Epithelial cell of esophagus (primary cell): ENCODE data around the gene ATP11A.

ENCODE experiments used
- DNase-seq: peaks from one replicate; pipeline ENCODE4 v3.0.0; 2010; ENCODE audit warnings: low read depth
- H3K4me3 ChIP-seq: 2 replicates; pipeline ENCODE4 v1.5.1; 2011; ENCODE audit warnings: mild to moderate bottlenecking, low read length, control low read depth
- TF ChIP-seq, protein P1 (sequence below): IDR thresholded peaks from 2 replicates; pipeline ENCODE4 v1.5.1; 2011; ENCODE audit warnings: low read depth, mild to moderate bottlenecking, low read length, control low read depth, inconsistent platforms; ENCODE audit not compliant: insufficient read depth; ENCODE audit errors: missing control alignments

The ATP11A gene

DNA sequence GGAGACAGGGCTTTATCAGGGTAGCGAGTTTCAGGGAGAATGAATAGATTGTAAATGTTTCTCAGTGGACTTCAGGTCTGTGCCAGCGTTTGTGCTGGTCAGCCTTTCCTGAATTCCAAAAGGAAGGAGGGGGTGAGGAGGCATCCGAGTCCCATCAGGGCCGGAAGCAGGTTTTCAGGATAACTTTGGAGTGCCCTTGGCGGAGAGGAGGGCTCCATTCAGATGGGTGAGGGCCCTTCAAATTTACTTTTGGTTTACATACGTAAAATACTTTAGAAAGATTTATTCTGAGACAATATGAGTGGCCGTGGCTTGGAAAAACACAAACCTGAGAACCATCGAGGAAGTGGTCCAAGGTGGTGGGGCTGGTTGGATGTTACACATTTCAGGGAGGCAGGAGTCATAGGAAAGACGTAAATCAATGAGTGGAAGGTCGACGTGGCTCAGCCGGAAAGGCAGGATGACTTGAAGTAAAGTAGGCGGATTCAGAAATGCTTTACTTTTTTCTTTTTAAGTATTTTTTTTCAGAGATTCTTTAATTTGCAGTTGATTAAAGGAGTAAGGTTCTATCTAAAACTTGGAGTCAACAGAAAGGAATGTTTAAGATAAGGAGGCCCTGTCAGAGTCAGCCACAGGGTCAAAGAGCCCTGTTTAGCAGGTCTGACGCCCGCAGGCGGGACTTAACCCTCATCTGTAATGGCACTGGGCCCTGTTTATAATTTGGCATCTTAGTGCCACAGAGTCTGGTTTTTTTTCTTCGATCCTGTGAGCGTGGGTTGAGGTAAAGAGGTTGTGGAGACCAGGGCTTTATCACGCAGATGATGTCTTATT lies 32.8 kb downstream of the ATP11A start:
- DNase-seq, result peak; percentile 73
- no peak overlapping the region for H3K4me3 ChIP-seq
- TF ChIP-seq, protein P1, sequence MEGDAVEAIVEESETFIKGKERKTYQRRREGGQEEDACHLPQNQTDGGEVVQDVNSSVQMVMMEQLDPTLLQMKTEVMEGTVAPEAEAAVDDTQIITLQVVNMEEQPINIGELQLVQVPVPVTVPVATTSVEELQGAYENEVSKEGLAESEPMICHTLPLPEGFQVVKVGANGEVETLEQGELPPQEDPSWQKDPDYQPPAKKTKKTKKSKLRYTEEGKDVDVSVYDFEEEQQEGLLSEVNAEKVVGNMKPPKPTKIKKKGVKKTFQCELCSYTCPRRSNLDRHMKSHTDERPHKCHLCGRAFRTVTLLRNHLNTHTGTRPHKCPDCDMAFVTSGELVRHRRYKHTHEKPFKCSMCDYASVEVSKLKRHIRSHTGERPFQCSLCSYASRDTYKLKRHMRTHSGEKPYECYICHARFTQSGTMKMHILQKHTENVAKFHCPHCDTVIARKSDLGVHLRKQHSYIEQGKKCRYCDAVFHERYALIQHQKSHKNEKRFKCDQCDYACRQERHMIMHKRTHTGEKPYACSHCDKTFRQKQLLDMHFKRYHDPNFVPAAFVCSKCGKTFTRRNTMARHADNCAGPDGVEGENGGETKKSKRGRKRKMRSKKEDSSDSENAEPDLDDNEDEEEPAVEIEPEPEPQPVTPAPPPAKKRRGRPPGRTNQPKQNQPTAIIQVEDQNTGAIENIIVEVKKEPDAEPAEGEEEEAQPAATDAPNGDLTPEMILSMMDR, result no peak

DNA sequence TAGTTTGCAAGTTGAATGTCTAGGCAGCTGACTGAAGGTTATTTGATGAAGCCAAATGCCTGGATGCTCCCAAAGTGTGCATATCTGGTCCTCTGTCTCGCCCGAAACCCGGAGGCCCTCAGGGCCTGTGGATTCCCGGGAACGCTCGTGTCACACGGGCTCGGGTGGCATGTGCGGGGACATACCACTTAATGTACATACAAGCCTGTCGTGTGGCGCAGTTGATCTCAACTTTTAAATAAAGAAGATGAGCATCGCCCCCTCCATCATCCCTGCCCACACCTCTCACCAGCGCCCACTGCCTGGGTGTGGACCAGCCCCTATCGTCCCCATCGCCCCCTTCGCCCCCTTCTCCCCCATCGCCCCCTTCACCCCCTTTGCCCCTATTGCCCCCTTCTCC lies 33.9 kb downstream of the ATP11A start:
- no peak overlapping the region for H3K4me3 ChIP-seq
- TF ChIP-seq, protein P1, result no peak

DNA sequence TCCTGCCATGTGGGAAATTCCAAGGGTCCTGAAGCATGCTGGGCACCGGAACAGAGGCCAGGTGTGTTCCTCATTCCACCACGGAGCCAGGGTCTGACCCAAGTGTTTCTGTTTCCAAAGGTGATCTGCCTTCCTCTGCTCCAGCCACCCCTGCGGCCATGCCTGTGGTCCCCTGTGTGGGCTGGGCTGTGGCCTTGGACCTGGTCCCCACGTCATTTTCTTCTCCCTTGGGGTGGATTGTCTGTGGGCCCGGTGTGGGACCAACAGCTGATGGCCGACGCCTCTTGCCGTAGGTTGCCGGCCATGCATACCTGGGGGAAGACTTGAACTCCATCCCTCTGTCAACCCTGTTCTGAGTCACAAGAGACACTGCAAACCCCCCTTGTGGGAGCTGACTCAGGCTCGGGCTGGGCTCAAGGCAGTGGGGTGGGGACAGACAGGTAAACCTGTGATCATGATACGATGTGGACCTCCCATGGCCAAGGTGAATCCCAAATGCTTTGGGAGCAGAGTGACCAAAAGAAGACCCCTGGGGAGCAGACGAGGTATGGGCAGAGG lies 35.0 kb downstream of the ATP11A start:
- peak; percentile 54 for DNase-seq
- TF ChIP-seq, protein P1, result no peak
- H3K4me3 ChIP-seq, result no peak overlapping the region

More for the DNA sequence above, 33.9 kb downstream of the ATP11A start:
- DNase-seq, result no peak

DNA sequence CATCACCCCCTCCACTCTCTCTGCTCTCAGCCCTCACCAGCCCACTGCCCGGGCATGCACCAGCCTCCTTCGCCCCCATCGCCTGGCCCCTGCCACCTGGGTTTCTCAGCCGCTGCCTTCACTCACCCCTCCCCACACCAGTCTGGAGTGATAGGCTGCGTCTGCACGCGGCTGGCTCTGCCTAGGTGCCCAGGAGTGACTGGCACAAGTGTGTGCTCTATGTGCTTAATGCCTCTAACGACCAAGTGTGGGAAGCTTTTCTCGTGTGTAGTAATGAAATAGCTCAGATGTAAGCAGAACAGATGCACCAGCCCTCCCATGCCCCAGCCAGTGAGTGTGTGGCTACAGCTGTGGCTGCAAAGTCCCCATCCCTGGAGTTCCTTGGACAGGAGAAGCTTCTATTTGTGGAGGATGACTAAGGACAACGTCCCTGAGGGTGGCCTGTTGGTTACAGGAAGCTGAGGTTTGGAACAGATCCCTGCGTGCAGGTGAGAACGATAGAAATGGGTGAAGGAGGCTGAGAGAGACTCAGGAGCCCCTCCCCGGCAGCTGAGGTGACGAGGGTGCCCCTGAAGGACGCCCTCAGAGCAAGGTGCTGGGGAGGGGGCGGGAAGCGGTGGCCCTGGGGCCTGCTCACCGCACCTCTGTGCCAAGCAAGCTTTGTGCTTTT lies 35.6 kb downstream of the ATP11A start:
- peak; percentile 47 for DNase-seq
- TF ChIP-seq, protein P1, result no peak
- no peak overlapping the region for H3K4me3 ChIP-seq

DNA sequence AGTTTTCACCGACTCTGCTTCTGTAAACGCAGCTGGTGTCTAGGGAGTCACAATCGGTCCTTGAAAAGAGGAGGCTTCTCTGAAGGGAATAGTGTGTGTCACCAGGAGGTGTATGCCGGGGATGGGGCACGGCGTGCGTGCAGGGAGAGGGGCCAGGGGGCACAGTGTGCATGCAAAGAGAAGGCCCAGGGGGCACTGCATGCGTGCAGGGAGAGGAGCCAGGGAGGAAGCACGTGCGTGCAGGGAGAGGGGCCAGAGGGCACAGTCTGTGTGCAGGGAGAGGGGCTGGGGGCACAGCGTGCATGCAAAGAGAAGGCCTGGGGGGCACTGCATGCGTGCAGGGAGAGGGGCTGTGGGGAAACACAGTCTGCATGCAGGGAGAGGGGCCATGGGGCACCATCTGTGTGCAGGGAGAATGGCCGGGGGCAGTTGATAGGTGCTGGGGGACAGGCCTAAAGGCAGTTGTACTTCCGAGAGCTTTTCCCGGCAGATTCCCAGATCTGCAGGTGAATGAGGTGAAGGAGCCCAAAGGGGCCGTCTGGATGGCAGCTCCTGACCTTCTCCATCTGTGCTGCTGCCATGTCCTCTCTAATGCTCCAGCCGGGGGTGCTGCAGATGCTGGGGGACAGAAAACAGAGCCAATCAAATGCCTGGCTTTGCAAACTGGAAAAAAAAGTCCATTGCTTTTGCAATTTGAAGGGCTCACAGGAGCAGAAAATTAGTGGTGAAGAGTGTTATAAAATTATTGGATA lies 36.4 kb downstream of the ATP11A start:
- no peak overlapping the region for H3K4me3 ChIP-seq
- TF ChIP-seq, protein P1, result no peak
- DNase-seq, result no peak

DNA sequence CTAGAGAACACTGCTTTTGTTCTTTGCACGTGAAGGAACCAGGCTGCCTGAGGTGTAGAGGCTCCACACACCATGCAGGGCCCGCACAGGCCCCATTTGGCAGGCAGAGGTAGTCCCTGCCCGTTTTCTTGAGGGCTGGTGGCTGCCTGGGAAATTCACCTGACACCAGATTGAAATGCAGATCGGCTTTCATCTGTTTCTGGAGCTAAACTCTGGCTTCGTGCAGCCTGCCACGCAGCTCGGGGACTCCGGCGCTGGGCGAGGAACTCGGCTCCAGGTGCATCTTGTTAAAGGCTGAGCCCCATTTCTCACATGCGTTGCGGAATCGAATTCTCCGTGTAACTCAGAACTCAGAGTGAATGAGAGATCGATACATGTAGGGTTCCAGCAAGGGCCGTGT lies 37.7 kb downstream of the ATP11A start:
- TF ChIP-seq, protein P1, result no peak

More for the DNA sequence above, 37.7 kb downstream of the ATP11A start:
- no peak overlapping the region for H3K4me3 ChIP-seq
- DNase-seq, result no peak
